Testis (tissue), 2 donors: Measurements from ENCODE around the gene ASTL.

Experiments
- CTCF ChIP-seq, 3 experiments: fragments of 450-650 bp in 2 of 3; fragments of 200-600 bp in 1 of 3; sonication (generic) in 1 of 3; IDR thresholded peaks; one replicate each; pipeline ENCODE4 v1.5.1; 2016 to 2019; ENCODE audit warnings: antibody characterized with exemption in 3 of 3, mild to moderate bottlenecking in 2 of 3, moderate library complexity in 1 of 3
- POLR2A ChIP-seq: fragments of 450-650 bp; IDR thresholded peaks from one replicate; pipeline ENCODE4 v1.6.1; 2017; ENCODE audit warnings: antibody characterized with exemption, mild to moderate bottlenecking, moderate library complexity

- no peak for TF ChIP-seq CTCF (IDR thresholded peaks at IDR 0.05)
- TF ChIP-seq POLR2A = no peak
These were observed 29.2 kb upstream of the ASTL start for GRCh38 chr2:96167407-96168013.
